ENCODE results near the gene ADH7.

The ADH7 gene

GRCh38 chr4:99435154-99435553 is at the start of gene ADH7:
TSS of gene ADH7 (minus strand) at chr4:99435342. CDS start at chr4:99435233, 109 bp downstream.
- H3K36me3 ChIP-seq, result no peaks in the 10 kb centered on the region
- no peaks in the 10 kb centered on the region for H3K4me1 ChIP-seq
- H3K4me3 ChIP-seq, result no peak within 1 kb of the TSS
- no peak within 1 kb of the TSS for H3K4me2 ChIP-seq
- no peak within 1 kb of the TSS for H3K27ac ChIP-seq
- no peak within 1 kb of the TSS for H3K9ac ChIP-seq
- no peaks in the 10 kb centered on the region for H4K20me1 ChIP-seq
- H3K9me3 ChIP-seq, result no peaks in the 10 kb centered on the region
- no peaks in the 10 kb centered on the region for H3K27me3 ChIP-seq
- TF ChIP-seq Cebpa-rat (IDR thresholded peaks at IDR 0.05), result no peak

DNA sequence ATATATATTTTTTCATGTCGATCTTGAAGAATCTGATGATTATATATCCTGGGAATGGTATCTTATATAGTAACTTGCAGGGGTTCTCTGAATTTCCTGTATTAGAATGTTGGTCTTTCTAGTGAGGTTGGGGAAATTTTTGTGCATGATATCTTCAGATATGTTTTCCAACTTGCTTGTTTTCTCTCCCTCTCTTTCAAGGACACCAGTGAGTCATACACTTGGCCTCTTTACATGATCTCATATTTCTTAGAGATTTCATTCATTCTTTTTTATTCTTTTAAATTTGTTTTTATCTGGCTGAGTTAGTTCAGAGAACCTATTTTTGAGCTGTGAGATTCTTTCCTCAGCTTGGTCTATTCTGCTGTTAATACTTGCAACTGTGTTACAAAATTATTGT is 48.5 kb upstream of the ADH7 start:
- Histone ChIP-seq H3K9ac (no peak overlapping the region), H4K20me1 (no peaks in the 10 kb centered on the region), H3K4me1 (no peaks in the 10 kb centered on the region), H3K36me3 (no peaks in the 10 kb centered on the region), H3K4me3 (no peak overlapping the region), H3K4me2 (no peak overlapping the region), H3K9me3 (peaks cover 44% of the 10 kb centered on the region), H3K27me3 (no peaks in the 10 kb centered on the region), H3K27ac (no peak overlapping the region)
- TF ChIP-seq Cebpa-rat (IDR thresholded peaks at IDR 0.05), result no peak

DNA sequence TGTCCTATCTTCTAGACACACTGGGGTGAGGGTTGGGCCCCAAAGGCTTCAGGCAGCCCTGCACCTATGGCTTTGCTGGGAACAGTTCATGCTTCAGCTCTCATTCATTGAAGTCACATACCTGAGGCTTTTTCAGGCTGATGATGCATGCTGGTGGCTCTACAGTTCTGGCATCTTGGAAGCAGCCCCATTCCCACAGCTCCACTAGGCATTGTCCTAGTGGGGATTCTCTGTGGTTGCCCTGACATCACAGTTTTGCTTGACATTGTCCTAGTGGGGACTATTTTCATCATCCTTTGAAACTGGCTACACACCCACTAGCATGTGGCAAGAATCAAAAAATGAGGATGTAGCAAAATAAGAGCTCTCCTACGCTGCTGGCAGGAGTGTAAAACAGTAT is 38.0 kb upstream of the ADH7 start:
- H4K20me1 ChIP-seq, result no peaks in the 10 kb centered on the region
- H3K4me3 ChIP-seq, result no peak overlapping the region
- H3K36me3 ChIP-seq, result no peaks in the 10 kb centered on the region
- no peak overlapping the region for H3K27ac ChIP-seq
- H3K9ac ChIP-seq, result no peak overlapping the region
- H3K9me3 ChIP-seq, result no peaks in the 10 kb centered on the region
- no peak overlapping the region for H3K4me2 ChIP-seq
- no peaks in the 10 kb centered on the region for H3K27me3 ChIP-seq
- no peaks in the 10 kb centered on the region for H3K4me1 ChIP-seq
- no peak for TF ChIP-seq Cebpa-rat (IDR thresholded peaks at IDR 0.05)

DNA sequence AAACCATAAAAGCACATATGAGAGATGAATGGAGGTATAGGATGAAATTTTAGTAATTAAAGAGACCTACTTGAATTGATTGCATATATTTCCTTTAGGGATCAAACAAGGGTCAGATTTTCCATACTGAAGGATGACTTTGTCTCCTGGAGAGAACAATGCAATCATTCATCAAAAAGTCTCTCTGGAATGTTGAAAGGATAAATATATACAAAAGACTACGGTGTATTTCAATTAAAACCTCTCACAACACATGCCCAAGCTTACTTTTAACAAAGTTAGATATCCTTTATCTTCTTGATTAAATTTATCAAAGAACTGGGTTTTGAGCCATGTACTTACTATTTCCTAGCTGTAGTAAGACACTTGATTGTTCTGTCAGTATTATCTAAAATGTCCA is 36.8 kb upstream of the ADH7 start:
- H4K20me1 ChIP-seq, result no peaks in the 10 kb centered on the region
- no peak overlapping the region for H3K9ac ChIP-seq

GRCh38 chr4:99471349-99471748 is 36.2 kb upstream of the ADH7 start:
- no peaks in the 10 kb centered on the region for H3K36me3 ChIP-seq
- no peaks in the 10 kb centered on the region for H4K20me1 ChIP-seq
- no peaks in the 10 kb centered on the region for H3K9me3 ChIP-seq
- no peak overlapping the region for H3K27ac ChIP-seq
- no peak for TF ChIP-seq Cebpa-rat (IDR thresholded peaks at IDR 0.05)
- no peak overlapping the region for H3K9ac ChIP-seq
- H3K4me3 ChIP-seq, result no peak overlapping the region
- H3K27me3 ChIP-seq, result no peaks in the 10 kb centered on the region
- H3K4me2 ChIP-seq, result no peak overlapping the region
- no peaks in the 10 kb centered on the region for H3K4me1 ChIP-seq

More for the DNA sequence above, 36.8 kb upstream of the ADH7 start:
- H3K27ac ChIP-seq, result no peak overlapping the region
- no peaks in the 10 kb centered on the region for H3K27me3 ChIP-seq
- TF ChIP-seq Cebpa-rat (IDR thresholded peaks at IDR 0.05), result no peak
- H3K9me3 ChIP-seq, result no peaks in the 10 kb centered on the region
- H3K4me3 ChIP-seq, result no peak overlapping the region
- H3K4me1 ChIP-seq, result no peaks in the 10 kb centered on the region
- no peaks in the 10 kb centered on the region for H3K36me3 ChIP-seq
- H3K4me2 ChIP-seq, result no peak overlapping the region

GRCh38 chr4:99468889-99469288 is 33.7 kb upstream of the ADH7 start:
- H4K20me1 ChIP-seq, result no peaks in the 10 kb centered on the region
- H3K27me3 ChIP-seq, result no peaks in the 10 kb centered on the region
- H3K4me1 ChIP-seq, result no peaks in the 10 kb centered on the region
- H3K9me3 ChIP-seq, result no peaks in the 10 kb centered on the region
- no peak overlapping the region for H3K27ac ChIP-seq
- no peak overlapping the region for H3K4me2 ChIP-seq
- no peak for TF ChIP-seq Cebpa-rat (IDR thresholded peaks at IDR 0.05)
- H3K9ac ChIP-seq, result no peak overlapping the region
- no peak overlapping the region for H3K4me3 ChIP-seq
- no peaks in the 10 kb centered on the region for H3K36me3 ChIP-seq

DNA sequence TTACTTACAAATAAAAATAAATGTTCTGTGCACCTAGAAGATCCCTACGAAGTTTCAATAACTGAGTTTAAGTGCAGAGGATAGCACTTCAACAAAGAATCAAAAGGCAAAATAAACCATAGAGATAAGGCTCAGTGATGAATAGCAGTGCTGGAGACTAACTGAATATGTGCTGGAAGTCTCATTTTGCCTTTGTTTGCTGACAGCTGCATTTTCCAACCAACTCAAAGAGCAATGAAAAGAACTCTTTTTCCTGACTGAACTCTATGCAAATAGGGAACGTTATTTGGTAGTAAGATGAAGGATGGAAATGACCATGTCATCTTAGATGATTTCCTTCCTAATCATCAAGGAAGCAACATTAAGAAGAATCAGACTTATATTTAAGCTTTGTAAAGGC is 32.7 kb upstream of the ADH7 start:
- Histone ChIP-seq H3K4me3 (no peak overlapping the region), H3K4me2 (no peak overlapping the region), H3K27me3 (no peaks in the 10 kb centered on the region), H3K9me3 (no peaks in the 10 kb centered on the region), H3K9ac (no peak overlapping the region), H3K36me3 (no peaks in the 10 kb centered on the region), H3K4me1 (no peaks in the 10 kb centered on the region), H3K27ac (no peak overlapping the region), H4K20me1 (no peaks in the 10 kb centered on the region)
- no peak for TF ChIP-seq Cebpa-rat (IDR thresholded peaks at IDR 0.05)

DNA sequence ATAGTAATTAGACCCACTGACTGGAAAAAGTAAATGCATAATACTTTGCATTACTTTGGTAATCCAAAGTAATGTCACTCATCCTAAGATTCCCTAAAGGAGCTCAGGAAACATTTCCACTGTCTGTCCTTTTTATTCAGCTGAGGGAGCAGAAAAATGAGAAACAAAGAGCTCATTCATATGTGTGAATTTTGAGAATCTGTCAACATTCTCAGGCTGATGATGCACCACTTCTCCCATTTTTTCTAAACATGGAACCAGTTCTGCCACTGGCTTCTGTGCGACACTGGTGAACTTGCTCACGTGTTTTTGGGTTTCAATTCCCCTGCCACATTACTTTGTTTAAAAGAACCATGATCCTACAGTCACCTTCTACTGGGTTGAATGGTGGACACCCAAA is 28.4 kb upstream of the ADH7 start:
- H3K36me3 ChIP-seq, result no peaks in the 10 kb centered on the region
- TF ChIP-seq Cebpa-rat (IDR thresholded peaks at IDR 0.05), result no peak

DNA sequence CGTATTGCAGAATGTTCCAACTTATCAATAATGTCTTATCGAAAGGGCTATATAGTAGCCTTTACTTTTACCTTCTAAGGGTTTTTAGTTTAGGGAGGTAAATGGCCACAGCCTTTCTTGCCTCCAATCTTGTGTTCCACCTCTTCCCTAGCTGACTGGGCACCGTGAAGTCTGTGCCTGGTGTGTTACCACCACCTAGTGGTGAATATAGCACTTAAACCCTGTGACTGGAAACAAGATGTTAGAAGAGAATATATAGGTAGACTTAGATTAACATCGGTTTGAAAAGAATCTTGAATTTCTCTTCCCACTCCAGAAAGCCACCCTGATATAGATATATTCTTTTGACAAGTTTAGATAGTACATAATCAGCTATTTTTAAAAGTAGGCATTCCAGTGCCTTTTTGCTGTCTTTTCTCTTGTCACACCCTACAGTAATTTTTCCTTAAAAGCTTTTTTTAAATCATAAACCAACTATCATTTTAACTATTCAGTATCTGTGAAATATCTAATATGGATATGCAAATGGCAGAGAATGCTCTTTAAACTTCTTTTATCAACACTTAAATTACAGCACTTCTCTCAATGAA is 27.8 kb upstream of the ADH7 start:
- TF ChIP-seq Cebpa-rat (IDR thresholded peaks at IDR 0.05), result no peak
- Histone ChIP-seq H3K27me3 (no peaks in the 10 kb centered on the region), H3K36me3 (no peaks in the 10 kb centered on the region), H3K4me3 (no peak overlapping the region), H3K4me1 (no peaks in the 10 kb centered on the region), H3K27ac (no peak overlapping the region), H3K9ac (no peak overlapping the region), H4K20me1 (no peaks in the 10 kb centered on the region), H3K4me2 (no peak overlapping the region), H3K9me3 (no peaks in the 10 kb centered on the region)

More for the DNA sequence above, 28.4 kb upstream of the ADH7 start:
- Histone ChIP-seq H3K27me3 (no peaks in the 10 kb centered on the region), H3K9ac (no peak overlapping the region), H3K27ac (no peak overlapping the region), H3K9me3 (no peaks in the 10 kb centered on the region), H3K4me3 (no peak overlapping the region), H4K20me1 (no peaks in the 10 kb centered on the region), H3K4me2 (no peak overlapping the region), H3K4me1 (no peaks in the 10 kb centered on the region)

GRCh38 chr4:99461623-99462401 is 26.7 kb upstream of the ADH7 start:
- H3K4me1 ChIP-seq, result no peaks in the 10 kb centered on the region
- H3K27me3 ChIP-seq, result no peaks in the 10 kb centered on the region
- no peak for TF ChIP-seq Cebpa-rat (IDR thresholded peaks at IDR 0.05)
- no peaks in the 10 kb centered on the region for H4K20me1 ChIP-seq
- H3K36me3 ChIP-seq, result no peaks in the 10 kb centered on the region
- H3K9ac ChIP-seq, result no peak overlapping the region
- no peaks in the 10 kb centered on the region for H3K9me3 ChIP-seq
- H3K4me2 ChIP-seq, result no peak overlapping the region
- no peak overlapping the region for H3K27ac ChIP-seq
- no peak overlapping the region for H3K4me3 ChIP-seq
